Adrenal gland (tissue), 5 donors: ENCODE results near the gene ADAMTSL3.

Experiments
- POLR2A ChIP-seq, 2 donors: fragments of 450-650 bp; IDR thresholded peaks; one replicate each; pipeline ENCODE4 v1.6.1; 2017; ENCODE audit warnings: antibody characterized with exemption in 2 of 2, mild to moderate bottlenecking in 2 of 2, moderate library complexity in 1 of 2
- TF ChIP-seq, protein P1 (sequence below), 6 experiments: fragments of 450-650 bp in 4 of 6; fragments of 200-600 bp in 2 of 6; sonication (generic) in 1 of 6; IDR thresholded peaks; 1 replicate in 5 of 6; 2 replicates in 1 of 6; pipeline versions ENCODE4 v1.5.1 to v1.8.0; 2016 to 2021; ENCODE audit warnings: antibody characterized with exemption in 6 of 6, mild to moderate bottlenecking in 2 of 6, moderate library complexity in 1 of 6
- donor health status: DM: no; HTN: no; CAD: no.

DNA sequence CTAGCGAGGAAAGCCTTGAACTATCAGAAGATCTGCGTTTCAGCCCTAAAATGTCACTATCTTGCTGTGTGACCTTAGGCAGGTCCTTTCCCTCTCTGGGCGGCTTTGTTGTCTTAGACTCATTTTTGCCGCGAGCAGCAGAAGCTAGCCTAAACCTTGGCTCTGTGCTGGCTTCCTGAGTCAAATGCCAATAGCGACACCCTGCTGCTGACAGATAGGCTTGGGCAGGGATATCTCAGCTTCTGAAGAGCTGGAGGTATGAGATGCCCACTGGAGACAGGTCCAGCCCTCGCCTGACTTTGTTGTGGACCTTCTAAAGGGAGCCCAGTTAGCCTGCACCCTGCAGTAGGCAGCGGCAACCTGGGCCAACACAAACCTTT is 1.3 kb downstream of the ADAMTSL3 start:
- TF ChIP-seq, protein P1, sequence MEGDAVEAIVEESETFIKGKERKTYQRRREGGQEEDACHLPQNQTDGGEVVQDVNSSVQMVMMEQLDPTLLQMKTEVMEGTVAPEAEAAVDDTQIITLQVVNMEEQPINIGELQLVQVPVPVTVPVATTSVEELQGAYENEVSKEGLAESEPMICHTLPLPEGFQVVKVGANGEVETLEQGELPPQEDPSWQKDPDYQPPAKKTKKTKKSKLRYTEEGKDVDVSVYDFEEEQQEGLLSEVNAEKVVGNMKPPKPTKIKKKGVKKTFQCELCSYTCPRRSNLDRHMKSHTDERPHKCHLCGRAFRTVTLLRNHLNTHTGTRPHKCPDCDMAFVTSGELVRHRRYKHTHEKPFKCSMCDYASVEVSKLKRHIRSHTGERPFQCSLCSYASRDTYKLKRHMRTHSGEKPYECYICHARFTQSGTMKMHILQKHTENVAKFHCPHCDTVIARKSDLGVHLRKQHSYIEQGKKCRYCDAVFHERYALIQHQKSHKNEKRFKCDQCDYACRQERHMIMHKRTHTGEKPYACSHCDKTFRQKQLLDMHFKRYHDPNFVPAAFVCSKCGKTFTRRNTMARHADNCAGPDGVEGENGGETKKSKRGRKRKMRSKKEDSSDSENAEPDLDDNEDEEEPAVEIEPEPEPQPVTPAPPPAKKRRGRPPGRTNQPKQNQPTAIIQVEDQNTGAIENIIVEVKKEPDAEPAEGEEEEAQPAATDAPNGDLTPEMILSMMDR (IDR thresholded peaks at IDR 0.05): no peak
- TF ChIP-seq POLR2A (IDR thresholded peaks at IDR 0.05): no peak
